ENCODE measurements around the gene MYT1. TPM values are rescaled to one million over a fixed set of nuclear protein-coding genes. Genes with fewer than 3 reads are reported as not detected.

MYT1 gene
- total and polyA plus RNA-seq, 2 of the 8 experiments (the other 6 are each of a cell fraction or from before 2014, with no cell fraction given), result 0.63 to 2.0 TPM

- H3K4ac ChIP-seq (replicated peaks; ENCODE audit: insufficient read length, low read depth, low read length), result no peak overlapping the region
- H3K36me3 ChIP-seq (ENCODE audit: control insufficient read depth in 2 of 4, insufficient read depth in 4 of 4, low read length in 3 of 4), result no peaks in the 10 kb centered on the region
- DNase-seq (ENCODE audit: low read depth in 1 of 2, low spot score in 2 of 2), result no peak
These were observed 76.8 kb downstream of the MYT1 start for GRCh38 chr20:64241061-64241460.

More at GRCh38 chr20:64241061-64241460, 76.8 kb downstream of the MYT1 start:
- no peak for TF ChIP-seq JUND (IDR thresholded peaks at IDR 0.05; ENCODE audit: low read length)
- H3K9me3 ChIP-seq (ENCODE audit: insufficient read depth in 2 of 2, low read depth in 1 of 2, low read length in 1 of 2), result peaks cover 3 to 11% of the 10 kb centered on the region in 2 experiments; a peak in 2 of 4 replicates
- H3K4me3 ChIP-seq (ENCODE audit: extremely low read depth in 1 of 4, insufficient read depth in 2 of 4, low read depth in 3 of 4, low read length in 4 of 4), result no peak overlapping the region
- no peak overlapping the region for H4K91ac ChIP-seq (replicated peaks; ENCODE audit: insufficient read length, low read length)
- H3K23me2 ChIP-seq (ENCODE audit: low read depth, low read length), result no peaks in the 10 kb centered on the region
- 85% methylated on average over 8 of the region's 8 CpGs; no CpG with 5 or more reads in 1 of the 2 experiments for WGBS, 2 experiments (ENCODE audit: extremely low coverage in 1 of 2, insufficient coverage in 1 of 2, insufficient read length in 1 of 2, insufficient replicate concordance in 2 of 2, low coverage in 1 of 2, low lambda C conversion rate in 2 of 2, missing lambda C conversion rate in 1 of 2)
- H2AK5ac ChIP-seq (ENCODE audit: low read depth, low read length), result no peak overlapping the region
- H2BK15ac ChIP-seq (ENCODE audit: low read length), result no peak overlapping the region
- no peaks in the 10 kb centered on the region for H3K4me1 ChIP-seq (replicated peaks in 1 of 4; ENCODE audit: control insufficient read depth in 3 of 4, insufficient read depth in 4 of 4, low read length in 3 of 4)
- no peak overlapping the region for H3K27ac ChIP-seq (ENCODE audit: low read depth, low read length)
- H2BK20ac ChIP-seq (ENCODE audit: low read length), result no peak overlapping the region
- no peak overlapping the region for H3K18ac ChIP-seq (ENCODE audit: extremely low read depth, low read length)
- no peak overlapping the region for H3K14ac ChIP-seq (ENCODE audit: insufficient read length)
- no peaks in the 10 kb centered on the region; a peak in 2 of 7 replicates for H3K27me3 ChIP-seq (replicated peaks in 1 of 4; ENCODE audit: control insufficient read depth in 3 of 4, extremely low read depth in 1 of 4, insufficient read depth in 3 of 4, low read length in 3 of 4)
- H2AFZ ChIP-seq (ENCODE audit: low read length), result no peak overlapping the region
- no peak overlapping the region for H2BK12ac ChIP-seq (ENCODE audit: low read depth, low read length)
- no peaks in the 10 kb centered on the region for H4K20me1 ChIP-seq (replicated peaks in 1 of 2; ENCODE audit: control insufficient read depth in 1 of 2, insufficient read depth in 2 of 2, low read length in 2 of 2)
- no peak overlapping the region for H2BK120ac ChIP-seq (replicated peaks; ENCODE audit: low read depth, low read length)
- H3K79me1 ChIP-seq (ENCODE audit: low read depth, low read length), result no peaks in the 10 kb centered on the region
- H4K5ac ChIP-seq (ENCODE audit: insufficient read length, low read depth, low read length), result no peak overlapping the region
- CTCF ChIA-PET (ENCODE audit: partially characterized antibody), result interaction anchor here (0.8 to 1.1 kb wide), 2 partner anchors 20 to 103 kb away, joined by 3 read pairs; no protein-coding TSS in a partner anchor
- no peaks in the 10 kb centered on the region for H3K79me2 ChIP-seq (ENCODE audit: control insufficient read depth in 1 of 2, insufficient read depth in 2 of 2, low read length in 2 of 2)
- H4K8ac ChIP-seq (ENCODE audit: extremely low read depth, insufficient read depth, low read length), result no peak overlapping the region
- no peak overlapping the region for H3K4me2 ChIP-seq (ENCODE audit: insufficient read depth in 1 of 2, low read depth in 2 of 2, low read length in 2 of 2)
- no peak for FAIRE-seq
- H3K56ac ChIP-seq (replicated peaks; ENCODE audit: insufficient read length, low read depth, low read length), result no peak overlapping the region
- H2BK5ac ChIP-seq (ENCODE audit: low read depth, low read length), result no peak overlapping the region
- H3K9ac ChIP-seq (replicated peaks in 1 of 4; ENCODE audit: extremely low read depth in 1 of 4, low read depth in 3 of 4, low read length in 3 of 4), result no peak overlapping the region
- H3K23ac ChIP-seq (ENCODE audit: insufficient read length), result no peak overlapping the region
- POLR2A ChIA-PET (ENCODE audit: partially characterized antibody), result no interaction called here

Data from H1 (cell line).